T-helper 17 cell (primary cell): ENCODE results near the gene CNDP2. TPM values are rescaled to one million over a fixed set of nuclear protein-coding genes. Genes with fewer than 3 reads are reported as not detected.
A peak's percentile ranks its signal among the peaks of the same experiment; 100 is the strongest.

ENCODE experiments used
- ATAC-seq: fragments of 150-1000 bp; cut with Tn5 transposase; 2 replicates; pipeline ENCODE4 v1.10.0; 2021; ENCODE audit warnings: mild to moderate bottlenecking, moderate library complexity
- DNase-seq, 3 donors: peaks; one replicate each; pipeline versions ENCODE4 v3.0.0 to v3.0.0-alpha.2; 2020 to 2021
- H3K9me3 ChIP-seq: one replicate; pipeline ENCODE4 v1.7.0; 2013; ENCODE audit warnings: low read length, mild to moderate bottlenecking; ENCODE audit not compliant: control insufficient read depth, poor library complexity, severe bottlenecking
- H3K27ac Mint-ChIP-seq: one replicate; pipeline ENCODE4 v1.8.0; 2022; ENCODE audit warnings: mild to moderate bottlenecking, moderate library complexity, mixed read lengths
- H3K27me3 Mint-ChIP-seq: one replicate; pipeline ENCODE4 v1.8.0; 2022; ENCODE audit warnings: mixed read lengths
- H3K36me3 Mint-ChIP-seq: one replicate; pipeline ENCODE4 v1.8.0; 2022; ENCODE audit warnings: low read depth, mixed read lengths
- H3K4me1 Mint-ChIP-seq: one replicate; pipeline ENCODE4 v1.8.0; 2022; ENCODE audit warnings: mild to moderate bottlenecking, mixed read lengths
- H3K4me3 Mint-ChIP-seq: one replicate; pipeline ENCODE4 v1.8.0; 2022; ENCODE audit warnings: mild to moderate bottlenecking, moderate library complexity, mixed read lengths
- total RNA-seq, 4 donors: library from RNA in 2 of 4; stranded (reverse) in 2 of 4; gene quantifications; one replicate each; pipeline ENCODE4 v1.2.3 and lab custom pipeline; 2022 to 2026

CNDP2 gene
- total RNA-seq (100 to 1,000 TPM in 1 of 2 donors, 10 to 100 TPM in 1; 99.6 to 105 TPM), total RNA-seq (lab: John Stamatoyannopoulos, UW) (64.9 to 65.1 reads per million in 2 donors)

DNA sequence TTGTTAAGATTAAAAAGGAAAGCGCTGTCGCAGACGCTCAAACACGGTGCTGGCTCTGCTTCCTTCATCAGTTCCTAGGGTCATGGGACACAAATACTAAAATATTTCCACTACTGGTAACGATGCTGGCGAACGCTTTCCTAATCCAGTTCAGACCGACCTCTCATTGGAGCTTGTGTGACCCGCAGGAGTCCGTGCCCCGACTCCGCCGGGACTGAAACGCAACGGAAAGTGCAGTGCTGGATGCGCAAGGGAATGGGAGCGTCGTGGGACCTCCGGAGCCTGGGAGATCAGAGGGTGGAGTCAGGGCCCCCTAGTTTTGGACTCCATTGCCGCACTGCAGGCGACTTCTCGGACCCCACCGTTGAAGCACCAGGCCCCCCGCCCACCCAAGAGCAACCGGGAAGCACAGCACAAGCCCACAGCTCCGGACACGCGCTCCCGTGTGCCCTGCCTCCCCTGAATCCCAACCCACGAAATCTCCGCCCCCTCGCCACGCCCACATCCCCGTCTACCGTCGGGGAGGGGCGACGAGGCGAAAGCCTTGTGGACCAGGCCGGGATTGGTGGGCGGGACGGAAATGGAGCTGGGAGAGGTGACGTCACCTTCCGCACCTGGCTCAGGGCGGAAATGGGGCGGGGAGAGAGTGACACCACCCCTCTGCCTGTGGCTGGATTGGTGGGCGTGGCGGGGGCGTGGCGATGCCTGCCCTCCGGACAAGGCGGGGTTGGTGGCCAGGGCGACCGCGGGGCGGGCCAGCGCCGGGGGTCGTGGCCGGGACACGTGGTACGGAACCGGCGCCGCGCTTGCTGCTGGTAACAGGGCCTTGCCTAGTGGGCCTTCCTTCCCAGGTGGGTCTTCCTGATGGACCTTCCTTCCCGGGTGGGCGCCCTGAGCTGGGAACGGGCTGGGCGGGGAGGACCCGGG is at the start of gene CNDP2:
Gene CNDP2 (plus strand): TSS at position 783 of the 927 bp plus-strand sequence. CDS start 3,611 bp downstream, outside the sequence.
- no peaks in the 10 kb centered on the region for H3K9me3 ChIP-seq
- peak; percentile 93 to 99 (median 99) for DNase-seq
- H3K27me3 Mint-ChIP-seq, result no peaks in the 10 kb centered on the region
- H3K27ac Mint-ChIP-seq, result peak within 1 kb of the TSS; percentile 97
- H3K36me3 Mint-ChIP-seq, result peaks cover 3% of the 10 kb centered on the region
- peak within 1 kb of the TSS; percentile 95 for H3K4me3 Mint-ChIP-seq
- ATAC-seq, result peak; percentile 75
- H3K4me1 Mint-ChIP-seq, result peaks cover 32% of the 10 kb centered on the region

DNA sequence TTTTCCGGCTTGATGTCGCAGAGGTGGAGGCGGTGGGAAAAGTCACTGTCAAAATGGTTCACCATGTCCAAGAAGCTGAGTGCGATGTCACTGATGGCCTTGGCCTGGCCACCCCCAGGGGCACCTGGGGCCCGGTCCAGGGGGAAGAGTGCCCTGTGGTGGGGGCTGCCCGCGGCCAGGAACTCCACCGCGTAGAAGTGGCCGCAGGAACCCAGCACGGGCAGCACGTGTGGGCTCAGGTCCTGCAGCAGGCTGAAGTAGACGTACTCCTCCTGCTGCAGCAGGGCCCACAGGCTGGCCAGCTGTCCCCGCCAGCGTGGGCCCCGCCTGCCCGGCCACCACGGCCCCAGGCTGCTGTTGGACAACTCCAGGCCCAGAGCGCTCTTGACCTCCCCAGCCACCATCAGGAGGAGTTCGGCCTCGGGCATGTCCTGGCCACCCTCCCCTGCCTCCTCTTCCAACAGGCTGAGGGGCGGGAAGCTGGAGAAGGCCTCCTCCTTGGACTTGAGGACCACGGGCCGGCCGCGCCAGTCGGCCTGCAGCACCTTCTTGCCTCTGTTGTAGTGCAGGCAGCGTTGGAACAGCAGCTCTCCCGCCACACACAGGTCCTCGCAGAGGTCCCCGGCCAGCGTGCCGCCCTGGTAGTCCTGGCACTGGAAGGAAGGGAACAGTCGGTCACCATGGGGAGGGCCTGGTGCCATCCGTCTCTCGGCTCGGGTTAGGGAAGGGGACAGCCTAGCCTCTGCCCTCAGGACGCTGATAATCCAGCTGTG is 49.3 kb upstream of the CNDP2 start:
- peaks cover 2% of the 10 kb centered on the region for H3K4me1 Mint-ChIP-seq
- no peak for DNase-seq
- peaks cover 52% of the 10 kb centered on the region for H3K27me3 Mint-ChIP-seq
- no peak overlapping the region for H3K27ac Mint-ChIP-seq
- no peak for ATAC-seq
- H3K4me3 Mint-ChIP-seq, result no peak overlapping the region
- no peaks in the 10 kb centered on the region for H3K9me3 ChIP-seq
- H3K36me3 Mint-ChIP-seq, result no peaks in the 10 kb centered on the region

DNA sequence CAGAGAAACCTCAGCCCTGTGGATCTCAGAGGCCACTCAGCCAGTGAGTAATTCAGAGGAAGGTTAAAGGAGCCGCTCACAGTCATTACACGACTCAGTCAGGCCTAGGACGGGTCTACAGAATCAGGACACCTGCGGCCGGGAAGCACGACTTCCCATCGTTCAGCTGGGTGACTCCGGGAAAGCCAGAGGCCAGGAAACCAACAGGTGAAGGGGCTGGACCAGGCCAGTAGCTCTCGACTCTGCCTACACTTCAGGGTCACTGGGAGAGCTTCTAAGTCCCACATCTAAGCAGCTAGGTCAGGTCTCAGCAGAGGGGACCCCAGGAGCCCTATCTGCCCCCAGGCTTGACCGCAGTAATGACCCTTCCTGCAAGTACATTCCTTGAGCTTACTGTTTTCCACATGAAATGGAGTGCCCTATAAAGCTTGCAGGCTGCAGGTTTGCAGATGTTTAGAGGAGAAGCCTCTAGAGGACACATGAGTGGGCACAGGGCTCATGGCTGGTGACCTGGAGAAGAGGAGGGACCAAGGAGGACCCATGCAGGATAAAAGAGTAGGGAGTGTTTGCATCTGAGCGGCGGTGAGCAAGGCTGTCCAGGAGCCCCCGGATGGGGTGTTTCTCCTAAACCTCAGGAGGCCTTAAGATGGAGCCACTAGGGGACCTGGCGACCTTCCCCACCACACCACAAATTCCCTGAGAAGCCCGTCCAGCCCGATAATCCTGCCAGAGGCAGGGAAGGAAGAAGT is 48.6 kb upstream of the CNDP2 start:
- H3K36me3 Mint-ChIP-seq, result no peaks in the 10 kb centered on the region
- peaks cover 2% of the 10 kb centered on the region for H3K4me1 Mint-ChIP-seq
- peaks cover 52% of the 10 kb centered on the region for H3K27me3 Mint-ChIP-seq
- H3K4me3 Mint-ChIP-seq, result no peak overlapping the region
- no peaks in the 10 kb centered on the region for H3K9me3 ChIP-seq
- ATAC-seq (no peak), DNase-seq (no peak)
- H3K27ac Mint-ChIP-seq, result no peak overlapping the region

DNA sequence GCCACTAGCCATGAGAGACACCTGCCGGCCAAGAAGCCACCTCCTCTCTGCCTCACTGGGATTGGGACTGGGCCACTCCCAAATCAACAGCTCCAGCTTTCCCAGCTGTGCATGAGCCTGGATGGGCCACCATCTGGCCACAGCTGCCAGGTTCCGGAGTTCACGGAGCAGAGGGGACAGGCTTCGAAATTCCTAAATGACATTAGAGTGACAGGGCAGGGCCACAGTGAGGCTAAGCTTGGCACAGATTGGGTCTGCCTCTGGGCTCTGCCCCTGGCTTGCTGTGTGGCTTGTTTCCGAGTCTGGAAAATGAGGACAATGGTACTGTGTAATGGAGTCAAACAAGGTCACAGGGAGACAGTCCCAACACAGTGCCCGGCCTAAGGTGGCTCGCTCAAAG is 45.5 kb upstream of the CNDP2 start:
- no peak for DNase-seq
- no peak overlapping the region for H3K4me3 Mint-ChIP-seq
- no peaks in the 10 kb centered on the region for H3K9me3 ChIP-seq
- peaks cover 2% of the 10 kb centered on the region for H3K4me1 Mint-ChIP-seq
- H3K27ac Mint-ChIP-seq, result no peak overlapping the region
- no peak for ATAC-seq
- no peaks in the 10 kb centered on the region for H3K36me3 Mint-ChIP-seq
- H3K27me3 Mint-ChIP-seq, result peaks cover 46% of the 10 kb centered on the region

DNA sequence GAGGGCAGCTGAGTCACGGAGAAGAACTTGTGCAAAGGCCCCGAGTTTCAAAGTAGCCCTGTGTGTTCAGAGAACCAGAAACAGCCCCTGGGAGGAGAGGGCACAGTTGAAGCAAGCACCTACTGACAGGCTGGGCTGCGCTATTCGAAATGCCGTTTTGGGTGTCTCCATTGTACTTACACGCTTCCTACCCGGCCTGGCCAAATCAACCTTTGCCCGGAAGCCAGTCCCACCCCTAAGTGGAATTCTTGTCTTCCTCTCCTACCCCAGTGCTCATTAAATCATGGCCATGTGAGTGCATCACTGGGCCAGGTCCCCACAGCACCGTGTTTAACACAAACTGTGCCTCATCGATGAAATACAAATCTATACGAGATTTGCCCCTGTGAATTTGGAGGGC is 45.0 kb upstream of the CNDP2 start:
- no peaks in the 10 kb centered on the region for H3K9me3 ChIP-seq
- Mint-ChIP-seq H3K36me3 (no peaks in the 10 kb centered on the region), H3K4me1 (no peaks in the 10 kb centered on the region), H3K4me3 (no peak overlapping the region), H3K27ac (no peak overlapping the region), H3K27me3 (peaks cover 41% of the 10 kb centered on the region)
- DNase-seq (no peak), ATAC-seq (no peak)

DNA sequence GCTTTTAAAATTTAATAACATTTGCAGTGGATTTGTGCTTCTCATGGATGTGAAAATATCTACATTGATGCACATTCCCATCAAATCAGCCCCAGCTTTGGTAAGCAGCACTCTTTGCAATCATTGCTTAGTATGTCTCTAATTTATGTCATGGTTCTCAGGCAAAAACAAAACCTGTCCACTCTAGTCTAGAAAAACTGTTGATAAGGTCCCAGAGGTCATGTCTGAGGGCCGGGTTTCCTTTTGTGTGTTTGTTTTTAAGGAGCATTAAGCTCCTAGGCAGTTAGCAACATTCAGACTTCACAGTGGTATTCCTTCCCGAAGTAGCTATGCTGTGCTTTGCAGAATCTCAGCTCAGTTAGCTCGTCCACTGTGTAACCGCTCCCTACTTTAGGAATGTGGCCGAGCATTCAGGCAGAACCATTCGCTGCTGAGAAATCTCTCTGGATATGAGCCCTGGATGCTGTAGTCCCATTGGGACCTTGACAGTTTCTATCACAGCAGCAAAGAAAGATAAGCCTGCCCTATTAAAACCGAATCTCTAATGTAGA is 43.1 kb upstream of the CNDP2 start:
- no peaks in the 10 kb centered on the region for H3K4me1 Mint-ChIP-seq
- DNase-seq (no peak), ATAC-seq (no peak)
- H3K27ac Mint-ChIP-seq, result no peak overlapping the region
- no peaks in the 10 kb centered on the region for H3K9me3 ChIP-seq
- H3K36me3 Mint-ChIP-seq, result no peaks in the 10 kb centered on the region
- H3K27me3 Mint-ChIP-seq, result peaks cover 42% of the 10 kb centered on the region
- no peak overlapping the region for H3K4me3 Mint-ChIP-seq

DNA sequence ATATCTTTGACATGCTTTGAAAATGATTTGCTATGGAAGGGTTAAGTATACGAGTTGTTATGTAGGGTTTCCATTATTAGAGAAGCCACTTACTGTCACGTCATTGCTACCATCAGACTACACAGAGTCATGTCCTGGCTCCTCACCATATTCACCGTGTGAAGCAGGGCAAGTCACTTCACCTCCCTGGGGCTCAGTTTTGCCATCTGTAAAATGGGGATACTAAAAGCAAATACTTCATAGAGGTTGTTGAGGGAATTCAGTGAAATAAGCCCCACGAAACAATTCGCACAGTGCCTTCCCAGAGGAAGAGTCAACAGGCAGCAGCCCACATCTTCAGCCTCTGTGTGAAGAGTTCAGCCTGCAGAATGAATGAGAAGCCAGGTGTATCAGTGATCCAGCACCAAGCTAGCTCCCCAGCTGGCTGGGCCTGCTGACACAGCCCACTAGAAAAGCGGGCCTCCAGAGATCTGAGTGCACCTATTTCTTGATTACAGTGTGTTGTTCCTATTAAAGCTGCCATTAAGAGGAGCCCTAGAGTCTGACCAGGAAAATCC is 42.4 kb upstream of the CNDP2 start:
- DNase-seq, result no peak
- H3K27me3 Mint-ChIP-seq, result peaks cover 42% of the 10 kb centered on the region
- no peaks in the 10 kb centered on the region for H3K36me3 Mint-ChIP-seq
- no peak for ATAC-seq
- no peak overlapping the region for H3K27ac Mint-ChIP-seq
- no peaks in the 10 kb centered on the region for H3K9me3 ChIP-seq
- H3K4me1 Mint-ChIP-seq, result no peaks in the 10 kb centered on the region
- no peak overlapping the region for H3K4me3 Mint-ChIP-seq

DNA sequence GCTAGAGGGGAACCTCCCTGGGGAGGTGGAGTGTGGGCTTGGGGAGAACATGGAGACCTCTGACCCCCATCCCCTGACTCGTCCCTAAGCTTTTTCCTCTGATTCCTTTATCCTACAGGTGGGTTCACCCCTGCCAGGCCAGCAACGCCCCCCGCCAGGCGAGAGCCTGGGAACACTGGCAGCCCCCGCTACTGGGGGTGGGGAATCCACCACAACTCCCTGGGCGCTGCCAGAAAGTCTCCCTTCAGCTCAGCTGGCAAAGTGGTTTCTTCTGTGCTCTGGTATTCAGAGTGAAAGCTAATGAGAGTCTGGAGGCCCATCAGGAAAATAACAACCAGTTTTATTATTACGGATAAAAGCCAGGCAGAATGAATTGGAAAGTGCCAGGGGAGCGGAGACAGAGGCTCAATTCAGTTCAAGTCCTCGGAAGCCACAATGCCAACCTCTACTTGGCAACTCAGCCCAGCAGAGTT is 41.8 kb upstream of the CNDP2 start:
- Mint-ChIP-seq H3K27ac (no peak overlapping the region), H3K4me1 (no peaks in the 10 kb centered on the region), H3K27me3 (peaks cover 43% of the 10 kb centered on the region), H3K36me3 (no peaks in the 10 kb centered on the region), H3K4me3 (no peak overlapping the region)
- ATAC-seq (no peak), DNase-seq (no peak)
- no peaks in the 10 kb centered on the region for H3K9me3 ChIP-seq

DNA sequence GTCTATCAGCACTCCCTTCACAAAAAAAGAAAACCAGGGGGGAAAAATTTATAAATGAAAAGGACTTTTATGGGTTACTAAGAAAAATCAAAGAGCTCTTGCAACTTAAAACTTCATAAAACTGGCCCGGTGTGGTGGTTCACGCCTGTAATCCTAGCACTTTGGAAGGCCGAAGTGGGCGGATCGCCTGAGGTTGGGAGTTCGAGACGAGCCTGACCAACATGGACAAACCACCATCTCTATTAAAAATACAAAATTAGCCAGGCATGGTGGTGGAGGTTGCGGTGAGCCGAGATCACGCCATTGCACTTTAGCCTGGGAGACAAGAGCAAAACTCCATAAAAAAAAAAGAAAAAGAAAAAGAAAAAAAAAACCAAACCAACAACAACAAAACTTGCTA is 40.8 kb upstream of the CNDP2 start:
- Mint-ChIP-seq H3K4me1 (no peaks in the 10 kb centered on the region), H3K27me3 (peaks cover 54% of the 10 kb centered on the region), H3K4me3 (peak overlapping the region; percentile 52), H3K27ac (no peak overlapping the region), H3K36me3 (no peaks in the 10 kb centered on the region)
- ATAC-seq (no peak), DNase-seq (no peak)
- no peaks in the 10 kb centered on the region for H3K9me3 ChIP-seq

DNA sequence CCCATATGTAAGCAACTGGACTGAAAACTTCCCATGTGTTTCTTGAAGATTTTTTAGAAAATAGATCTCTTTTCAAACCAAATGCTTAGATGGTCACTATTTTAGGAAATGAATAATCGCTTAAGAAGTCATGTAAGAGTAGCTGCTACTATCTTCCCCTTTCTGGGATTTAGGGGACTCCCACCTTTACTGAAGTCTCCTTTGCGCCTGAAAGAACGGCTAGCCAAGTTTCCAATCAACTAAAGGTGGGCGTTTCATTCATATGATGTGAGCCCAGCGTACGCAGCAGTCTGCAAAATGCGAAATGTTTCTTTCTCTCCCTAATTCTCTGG is 40.2 kb upstream of the CNDP2 start:
- no peaks in the 10 kb centered on the region for H3K9me3 ChIP-seq
- H3K36me3 Mint-ChIP-seq, result no peaks in the 10 kb centered on the region
- H3K4me1 Mint-ChIP-seq, result no peaks in the 10 kb centered on the region
- no peak overlapping the region for H3K4me3 Mint-ChIP-seq
- H3K27me3 Mint-ChIP-seq, result peaks cover 54% of the 10 kb centered on the region
- DNase-seq, result no peak
- H3K27ac Mint-ChIP-seq, result no peak overlapping the region
- ATAC-seq, result no peak

DNA sequence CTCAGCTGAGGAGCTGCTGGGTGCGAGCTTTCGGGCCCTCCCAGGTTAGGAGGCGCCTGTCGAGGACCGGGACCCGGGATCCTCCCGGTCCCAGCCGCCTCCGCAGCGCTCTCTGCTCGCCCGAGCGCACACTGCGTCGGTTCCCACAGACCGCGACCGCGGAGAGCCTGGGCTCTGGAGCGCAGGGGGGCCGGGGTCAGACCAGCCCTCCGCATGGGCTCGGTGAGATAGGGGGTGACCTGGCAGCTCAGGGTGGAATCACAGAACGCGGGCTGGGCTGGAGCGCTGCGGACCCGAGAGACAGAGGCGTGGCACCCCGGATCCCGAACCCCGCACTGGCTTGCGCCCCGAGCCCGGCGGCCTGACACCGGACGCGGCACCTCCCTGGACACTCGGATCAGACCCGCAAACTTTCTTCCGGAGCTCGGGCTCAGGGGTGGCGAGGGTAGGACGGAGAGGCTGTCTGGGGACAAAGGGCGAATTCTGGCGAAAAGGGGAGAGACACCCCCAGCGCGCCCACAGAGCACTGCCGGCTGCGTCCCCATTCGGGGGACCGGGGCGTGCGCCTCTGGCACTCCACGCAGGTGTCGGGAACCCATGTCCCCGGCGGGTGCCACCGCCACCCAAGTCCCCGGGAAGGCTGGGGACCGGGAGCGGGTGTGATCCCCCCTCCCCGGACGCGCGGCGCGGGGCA is 39.7 kb upstream of the CNDP2 start:
- H3K9me3 ChIP-seq, result no peaks in the 10 kb centered on the region
- peaks cover 53% of the 10 kb centered on the region for H3K27me3 Mint-ChIP-seq
- no peaks in the 10 kb centered on the region for H3K36me3 Mint-ChIP-seq
- no peak overlapping the region for H3K27ac Mint-ChIP-seq
- H3K4me3 Mint-ChIP-seq, result peak overlapping the region; percentile 57
- DNase-seq (no peak), ATAC-seq (no peak)
- no peaks in the 10 kb centered on the region for H3K4me1 Mint-ChIP-seq

DNA sequence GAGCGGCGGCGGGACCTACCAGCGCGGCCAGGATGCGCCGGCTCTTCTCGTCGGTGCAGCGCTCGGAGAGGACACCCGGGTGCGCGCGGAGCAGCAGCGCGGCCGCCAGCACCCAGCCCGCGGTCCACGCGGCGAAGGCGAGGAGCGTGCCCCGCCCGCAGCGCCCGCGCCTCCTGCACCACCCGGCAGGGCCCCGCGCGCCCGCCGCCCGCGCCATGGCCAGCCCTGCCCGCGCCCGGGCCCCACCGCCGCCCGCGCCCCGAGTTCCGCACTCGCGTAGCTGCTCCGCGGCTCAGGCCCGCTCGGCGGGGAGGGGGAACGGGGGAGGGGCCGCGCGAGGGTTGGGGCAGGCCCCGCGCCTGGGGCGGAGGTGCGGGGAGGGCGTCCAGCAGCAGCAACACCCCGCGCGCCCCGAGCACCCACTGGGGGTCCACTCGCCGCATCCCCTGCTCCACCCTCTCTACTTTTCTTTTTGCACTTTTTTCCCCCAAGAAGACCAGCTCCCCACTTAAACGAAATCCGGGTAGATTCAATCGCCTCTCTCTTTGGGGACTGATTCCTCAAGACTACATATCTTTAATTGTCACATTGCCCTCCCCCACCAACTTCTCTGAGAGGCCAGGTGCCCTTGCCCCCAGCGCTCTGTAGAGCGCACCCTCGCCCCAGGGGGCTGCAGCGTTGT is 39.0 kb upstream of the CNDP2 start, which contains the start of gene DIPK1C:
Gene DIPK1C (minus strand): TSS at position 266 of the 682 bp plus-strand sequence. CDS start 49 bp downstream, at position 217.
- DNase-seq (no peak), ATAC-seq (peak; percentile 32)
- H3K4me1 Mint-ChIP-seq, result no peaks in the 10 kb centered on the region
- no peak within 1 kb of the TSS for H3K27ac Mint-ChIP-seq
- peak within 1 kb of the TSS; percentile 82 for H3K4me3 Mint-ChIP-seq
- no peaks in the 10 kb centered on the region for H3K36me3 Mint-ChIP-seq
- no peaks in the 10 kb centered on the region for H3K9me3 ChIP-seq
- H3K27me3 Mint-ChIP-seq, result peaks cover 53% of the 10 kb centered on the region
